HepG2 (cell line): Measurements from ENCODE around the gene UBFD1. TPM values are rescaled to one million over a fixed set of nuclear protein-coding genes. Genes with fewer than 3 reads are reported as not detected.
A peak's percentile ranks its signal among the peaks of the same experiment; 100 is the strongest.

Experiments
- ELF4 ChIP-seq: sonication (generic); formaldehyde crosslinking; IDR thresholded peaks from 2 replicates; pipeline ENCODE4 v1.5.0; 2020; ENCODE audit warnings: missing genetic modification reagents, mild to moderate bottlenecking, moderate library complexity, borderline replicate concordance
- FOXM1 ChIP-seq: sonication (generic); formaldehyde crosslinking; IDR thresholded peaks from 2 replicates; pipeline ENCODE4 v1.5.0; 2020; ENCODE audit warnings: missing genetic modification reagents
- HINFP ChIP-seq: sonication (generic); formaldehyde crosslinking; IDR thresholded peaks from 2 replicates; pipeline ENCODE4 v1.4.0; 2020; ENCODE audit warnings: low read depth, mild to moderate bottlenecking, missing genetic modification reagents
- KDM2A ChIP-seq: sonication (generic); formaldehyde crosslinking; IDR thresholded peaks from 2 replicates; pipeline ENCODE4 v1.4.0; 2020; ENCODE audit warnings: low read depth, missing genetic modification reagents, borderline replicate concordance
- KMT2A ChIP-seq: sonication (generic); formaldehyde crosslinking; IDR thresholded peaks from 2 replicates; pipeline ENCODE4 v1.4.0; 2020; ENCODE audit warnings: missing genetic modification reagents
- MAFK ChIP-seq, 2 experiments: IDR thresholded peaks in 1 of 2; conservative IDR thresholded peaks in 1 of 2; 2 replicates each; pipeline ENCODE4 v1.6.1; 2011; ENCODE audit warnings: improper control_type of control experiment in 2 of 2, low read length in 2 of 2
- NR2C2 ChIP-seq: sonication (generic); formaldehyde crosslinking; IDR thresholded peaks from 2 replicates; pipeline ENCODE4 v1.4.0; 2020; ENCODE audit warnings: missing genetic modification reagents, mild to moderate bottlenecking, moderate library complexity, borderline replicate concordance
- PATZ1 ChIP-seq: sonication (generic); formaldehyde crosslinking; IDR thresholded peaks from 2 replicates; pipeline ENCODE4 v1.4.0; 2020; ENCODE audit warnings: missing genetic modification reagents
- RARA ChIP-seq: IDR thresholded peaks from 2 replicates; pipeline ENCODE4 v1.6.1; 2016; ENCODE audit warnings: missing genetic modification reagents, missing compliant biosample characterization
- TP53 ChIP-seq: sonication (generic); formaldehyde crosslinking; conservative IDR thresholded peaks from 2 replicates; pipeline ENCODE4 v1.4.0; 2020; ENCODE audit warnings: missing genetic modification reagents
- ZFP90 ChIP-seq: sonication (generic); formaldehyde crosslinking; IDR thresholded peaks from 2 replicates; pipeline ENCODE4 v1.8.0; 2022; ENCODE audit warnings: missing genetic modification reagents, mild to moderate bottlenecking, inconsistent platforms, borderline replicate concordance
- ZNF558 ChIP-seq: sonication (generic); formaldehyde crosslinking; IDR thresholded peaks from 2 replicates; pipeline ENCODE4 v1.9.0; 2022; ENCODE audit warnings: mild to moderate bottlenecking, missing genetic modification reagents, borderline replicate concordance
- polyA plus RNA-seq, 8 experiments: library from polyadenylated mRNA; depleted of rRNA in 3 of 8; stranded (reverse) in 7 of 8; unstranded in 1 of 8; fragments of >200 nt; fragmentation: Illumina TruSeq in 4 of 8; extraction: Trizol in 4 of 8; gene quantifications; 2 replicates each; pipeline versions ENCODE4 v1.2.1 to v1.2.3, GENCODE V29; 2011 to 2016; ENCODE audit warnings: low read depth in 4 of 8, missing spikeins in 1 of 8, mixed read lengths in 1 of 8; ENCODE audit not compliant: insufficient read depth in 1 of 8
- total RNA-seq, 5 experiments: library from RNA; depleted of rRNA; stranded (reverse); fragments of >200 nt; fragmentation: Illumina TruSeq; extraction: Trizol; gene quantifications; 2 replicates each; pipeline ENCODE4 v1.2.3, GENCODE V29; 2016; ENCODE audit warnings: low read depth in 1 of 5
- TF ChIP-seq, protein P1 (sequence below): IDR thresholded peaks from 2 replicates; pipeline ENCODE4 v1.6.1; 2016; ENCODE audit warnings: missing genetic modification reagents, missing compliant biosample characterization
- TF ChIP-seq, protein P2 (sequence below): sonication (generic); formaldehyde crosslinking; IDR thresholded peaks from 2 replicates; pipeline ENCODE4; 2020; ENCODE audit warnings: missing genetic modification reagents, mild to moderate bottlenecking, borderline replicate concordance
- TF ChIP-seq, protein P3 (sequence below): sonication (generic); formaldehyde crosslinking; IDR thresholded peaks from 2 replicates; pipeline ENCODE4 v1.5.1; 2020; ENCODE audit warnings: mild to moderate bottlenecking, missing genetic modification reagents, moderate library complexity
- TF ChIP-seq, protein P4 (sequence below): sonication (generic); formaldehyde crosslinking; IDR thresholded peaks from 2 replicates; pipeline ENCODE4 v1.5.1; 2020; ENCODE audit warnings: missing genetic modification reagents, mild to moderate bottlenecking, borderline replicate concordance

The UBFD1 gene
- total and polyA plus RNA-seq, 2 of the 13 experiments (the other 11 are each of a cell fraction or from before 2014, with no cell fraction given): 100 to 111 TPM

GRCh38 chr16:23508589-23509440, 48.7 kb upstream of the UBFD1 start (continued):
- TF ChIP-seq PATZ1 (CRISPR knock-in tag) (peak; percentile 30; the same call in 1 of the 2 replicates), ZFP90 (CRISPR knock-in tag) (peak; percentile 50; the same call in 1 of the 2 replicates), ZNF558 (CRISPR knock-in tag) (no peak), MAFK (conservative IDR thresholded peaks at IDR 0.05 in 1 of 2, IDR thresholded peaks at IDR 0.05 in 1 of 2; ENCODE audit: low read length in 2 of 2) (no peak), FOXM1 (no peak), TP53 (CRISPR knock-in tag) (no peak), HINFP (CRISPR knock-in tag) (no peak), ELF4 (CRISPR knock-in tag) (no peak), KDM2A (0 out of 2 replicates have a peak, but pooled peaks have one; percentile 53), RARA (no peak), KMT2A (CRISPR knock-in tag) (no peak), NR2C2 (CRISPR knock-in tag) (no peak)
- TF ChIP-seq, protein P1, sequence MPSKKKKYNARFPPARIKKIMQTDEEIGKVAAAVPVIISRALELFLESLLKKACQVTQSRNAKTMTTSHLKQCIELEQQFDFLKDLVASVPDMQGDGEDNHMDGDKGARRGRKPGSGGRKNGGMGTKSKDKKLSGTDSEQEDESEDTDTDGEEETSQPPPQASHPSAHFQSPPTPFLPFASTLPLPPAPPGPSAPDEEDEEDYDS (CRISPR knock-in tag): no peak
- TF ChIP-seq, protein P2, sequence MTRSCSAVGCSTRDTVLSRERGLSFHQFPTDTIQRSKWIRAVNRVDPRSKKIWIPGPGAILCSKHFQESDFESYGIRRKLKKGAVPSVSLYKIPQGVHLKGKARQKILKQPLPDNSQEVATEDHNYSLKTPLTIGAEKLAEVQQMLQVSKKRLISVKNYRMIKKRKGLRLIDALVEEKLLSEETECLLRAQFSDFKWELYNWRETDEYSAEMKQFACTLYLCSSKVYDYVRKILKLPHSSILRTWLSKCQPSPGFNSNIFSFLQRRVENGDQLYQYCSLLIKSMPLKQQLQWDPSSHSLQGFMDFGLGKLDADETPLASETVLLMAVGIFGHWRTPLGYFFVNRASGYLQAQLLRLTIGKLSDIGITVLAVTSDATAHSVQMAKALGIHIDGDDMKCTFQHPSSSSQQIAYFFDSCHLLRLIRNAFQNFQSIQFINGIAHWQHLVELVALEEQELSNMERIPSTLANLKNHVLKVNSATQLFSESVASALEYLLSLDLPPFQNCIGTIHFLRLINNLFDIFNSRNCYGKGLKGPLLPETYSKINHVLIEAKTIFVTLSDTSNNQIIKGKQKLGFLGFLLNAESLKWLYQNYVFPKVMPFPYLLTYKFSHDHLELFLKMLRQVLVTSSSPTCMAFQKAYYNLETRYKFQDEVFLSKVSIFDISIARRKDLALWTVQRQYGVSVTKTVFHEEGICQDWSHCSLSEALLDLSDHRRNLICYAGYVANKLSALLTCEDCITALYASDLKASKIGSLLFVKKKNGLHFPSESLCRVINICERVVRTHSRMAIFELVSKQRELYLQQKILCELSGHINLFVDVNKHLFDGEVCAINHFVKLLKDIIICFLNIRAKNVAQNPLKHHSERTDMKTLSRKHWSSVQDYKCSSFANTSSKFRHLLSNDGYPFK (CRISPR knock-in tag): 0 out of 2 replicates have a peak, but pooled peaks have one; percentile 20
- TF ChIP-seq, protein P3, sequence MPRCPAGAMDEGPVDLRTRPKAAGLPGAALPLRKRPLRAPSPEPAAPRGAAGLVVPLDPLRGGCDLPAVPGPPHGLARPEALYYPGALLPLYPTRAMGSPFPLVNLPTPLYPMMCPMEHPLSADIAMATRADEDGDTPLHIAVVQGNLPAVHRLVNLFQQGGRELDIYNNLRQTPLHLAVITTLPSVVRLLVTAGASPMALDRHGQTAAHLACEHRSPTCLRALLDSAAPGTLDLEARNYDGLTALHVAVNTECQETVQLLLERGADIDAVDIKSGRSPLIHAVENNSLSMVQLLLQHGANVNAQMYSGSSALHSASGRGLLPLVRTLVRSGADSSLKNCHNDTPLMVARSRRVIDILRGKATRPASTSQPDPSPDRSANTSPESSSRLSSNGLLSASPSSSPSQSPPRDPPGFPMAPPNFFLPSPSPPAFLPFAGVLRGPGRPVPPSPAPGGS: 0 out of 2 replicates have a peak, but pooled peaks have one; percentile 18
- TF ChIP-seq, protein P4, sequence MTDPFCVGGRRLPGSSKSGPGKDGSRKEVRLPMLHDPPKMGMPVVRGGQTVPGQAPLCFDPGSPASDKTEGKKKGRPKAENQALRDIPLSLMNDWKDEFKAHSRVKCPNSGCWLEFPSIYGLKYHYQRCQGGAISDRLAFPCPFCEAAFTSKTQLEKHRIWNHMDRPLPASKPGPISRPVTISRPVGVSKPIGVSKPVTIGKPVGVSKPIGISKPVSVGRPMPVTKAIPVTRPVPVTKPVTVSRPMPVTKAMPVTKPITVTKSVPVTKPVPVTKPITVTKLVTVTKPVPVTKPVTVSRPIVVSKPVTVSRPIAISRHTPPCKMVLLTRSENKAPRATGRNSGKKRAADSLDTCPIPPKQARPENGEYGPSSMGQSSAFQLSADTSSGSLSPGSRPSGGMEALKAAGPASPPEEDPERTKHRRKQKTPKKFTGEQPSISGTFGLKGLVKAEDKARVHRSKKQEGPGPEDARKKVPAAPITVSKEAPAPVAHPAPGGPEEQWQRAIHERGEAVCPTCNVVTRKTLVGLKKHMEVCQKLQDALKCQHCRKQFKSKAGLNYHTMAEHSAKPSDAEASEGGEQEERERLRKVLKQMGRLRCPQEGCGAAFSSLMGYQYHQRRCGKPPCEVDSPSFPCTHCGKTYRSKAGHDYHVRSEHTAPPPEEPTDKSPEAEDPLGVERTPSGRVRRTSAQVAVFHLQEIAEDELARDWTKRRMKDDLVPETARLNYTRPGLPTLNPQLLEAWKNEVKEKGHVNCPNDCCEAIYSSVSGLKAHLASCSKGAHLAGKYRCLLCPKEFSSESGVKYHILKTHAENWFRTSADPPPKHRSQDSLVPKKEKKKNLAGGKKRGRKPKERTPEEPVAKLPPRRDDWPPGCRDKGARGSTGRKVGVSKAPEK (CRISPR knock-in tag): no peak
